RWPE1 (cell line): Measurements from ENCODE around the gene PLPP3.

Source experiments
- CTCF ChIA-PET: fragments of 350-600 bp; sonication (Branson Sonifier 250); formaldehyde crosslinking; extraction: SDS; loops from one replicate; lab custom pipeline; 2021; lab: Yijun Ruan, JAX
- POLR2A ChIA-PET: fragments of 400-600 bp; formaldehyde crosslinking; extraction: SDS; loops from one replicate; lab custom pipeline; 2020; ENCODE audit warnings: antibody characterized with exemption; ENCODE audit not compliant: low non-redundant PET; lab: Yijun Ruan, JAX
- DNase-seq: peaks from one replicate; pipeline ENCODE4 v3.0.0; 2012; ENCODE audit warnings: low spot score
- H3K27ac ChIP-seq: fragments of 450-650 bp; 2 replicates; pipeline ENCODE4 v1.5.1; 2017
- TF ChIP-seq, protein P1 (sequence below): fragments of 450-650 bp; conservative IDR thresholded peaks from 2 replicates; pipeline ENCODE4 v1.5.1; 2017; ENCODE audit warnings: low read depth, mild to moderate bottlenecking

Gene PLPP3

GRCh38 chr1:56570924-56571372 lies 8.4 kb downstream of the PLPP3 start:
- ChIA-PET CTCF (no interaction called here), POLR2A (no interaction called here)
- TF ChIP-seq, protein P1, sequence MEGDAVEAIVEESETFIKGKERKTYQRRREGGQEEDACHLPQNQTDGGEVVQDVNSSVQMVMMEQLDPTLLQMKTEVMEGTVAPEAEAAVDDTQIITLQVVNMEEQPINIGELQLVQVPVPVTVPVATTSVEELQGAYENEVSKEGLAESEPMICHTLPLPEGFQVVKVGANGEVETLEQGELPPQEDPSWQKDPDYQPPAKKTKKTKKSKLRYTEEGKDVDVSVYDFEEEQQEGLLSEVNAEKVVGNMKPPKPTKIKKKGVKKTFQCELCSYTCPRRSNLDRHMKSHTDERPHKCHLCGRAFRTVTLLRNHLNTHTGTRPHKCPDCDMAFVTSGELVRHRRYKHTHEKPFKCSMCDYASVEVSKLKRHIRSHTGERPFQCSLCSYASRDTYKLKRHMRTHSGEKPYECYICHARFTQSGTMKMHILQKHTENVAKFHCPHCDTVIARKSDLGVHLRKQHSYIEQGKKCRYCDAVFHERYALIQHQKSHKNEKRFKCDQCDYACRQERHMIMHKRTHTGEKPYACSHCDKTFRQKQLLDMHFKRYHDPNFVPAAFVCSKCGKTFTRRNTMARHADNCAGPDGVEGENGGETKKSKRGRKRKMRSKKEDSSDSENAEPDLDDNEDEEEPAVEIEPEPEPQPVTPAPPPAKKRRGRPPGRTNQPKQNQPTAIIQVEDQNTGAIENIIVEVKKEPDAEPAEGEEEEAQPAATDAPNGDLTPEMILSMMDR: no peak
- DNase-seq: no peak
- H3K27ac ChIP-seq: no peak overlapping the region

- ChIA-PET POLR2A (no interaction called here), CTCF (no interaction called here)
- DNase-seq: no peak
- TF ChIP-seq, protein P1: no peak
- no peak overlapping the region for H3K27ac ChIP-seq
Measured at GRCh38 chr1:56569661-56570060, 9.7 kb downstream of the PLPP3 start.

GRCh38 chr1:56566994-56567393 lies 12.4 kb downstream of the PLPP3 start:
- CTCF ChIA-PET: no interaction called here
- POLR2A ChIA-PET: no interaction called here
- no peak overlapping the region for H3K27ac ChIP-seq
- TF ChIP-seq, protein P1: no peak
- DNase-seq: no peak

DNA sequence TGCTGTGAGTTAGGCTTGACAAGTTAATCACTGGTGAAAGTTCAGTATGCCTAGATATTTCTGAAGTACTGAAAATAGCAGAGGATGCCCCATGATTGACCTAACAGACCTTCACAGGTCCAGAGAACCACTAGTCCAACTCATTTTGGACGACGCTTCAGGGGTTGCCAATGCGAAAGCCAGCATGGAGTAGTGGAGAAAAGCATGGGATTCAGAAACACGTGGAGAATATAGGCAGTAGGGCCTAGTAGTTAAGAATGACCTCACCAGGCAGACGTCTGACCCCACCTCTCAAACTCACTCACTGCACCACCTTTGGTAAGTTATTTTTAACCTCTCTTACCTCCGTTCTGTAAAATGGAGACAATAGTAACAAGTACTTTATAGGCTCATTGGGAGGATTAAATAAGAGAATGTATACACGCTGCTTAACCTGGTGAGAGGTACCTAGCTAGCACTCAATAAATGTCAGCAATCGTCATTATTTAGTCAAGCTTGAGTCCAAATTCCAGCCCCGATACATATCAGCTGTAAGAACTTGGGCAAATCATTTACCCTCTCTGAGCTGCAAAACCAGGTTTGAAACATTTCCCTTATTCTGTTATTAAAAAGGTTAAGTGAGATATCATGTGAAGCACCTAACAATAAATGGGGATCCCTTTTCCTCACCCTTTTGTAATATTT lies 13.2 kb downstream of the PLPP3 start:
- POLR2A ChIA-PET: no interaction called here
- no peak overlapping the region for H3K27ac ChIP-seq
- DNase-seq: no peak
- TF ChIP-seq, protein P1: no peak
- CTCF ChIA-PET: no interaction called here

- ChIA-PET CTCF (no interaction called here), POLR2A (no interaction called here)
- DNase-seq: no peak
- H3K27ac ChIP-seq: no peak overlapping the region
- TF ChIP-seq, protein P1: no peak
Measured at GRCh38 chr1:56564615-56565014, 14.7 kb downstream of the PLPP3 start.

- TF ChIP-seq, protein P1: no peak
- POLR2A ChIA-PET: no interaction called here
- H3K27ac ChIP-seq: no peak overlapping the region
- CTCF ChIA-PET: no interaction called here
- DNase-seq: no peak
Measured at GRCh38 chr1:56563568-56563967, 15.8 kb downstream of the PLPP3 start.
